CD4-positive, CD25-positive, alpha-beta regulatory T cell (primary cell): Measurements from ENCODE around the gene TNK2. TPM values are rescaled to one million over a fixed set of nuclear protein-coding genes. Genes with fewer than 3 reads are reported as not detected.
"Not testable (repeated sequence)": the region's sequence is repeated elsewhere in the genome, so short reads cannot be mapped to it uniquely, and the experiment has no call there.

ENCODE experiments used
- ATAC-seq, 2 donors: fragments of 150-1000 bp; cut with Tn5 transposase; one replicate each; pipeline ENCODE4 v1.10.0; 2021; ENCODE audit warnings: low read depth in 2 of 2, moderate number of reproducible peaks in 2 of 2, moderate library complexity in 1 of 2
- DNase-seq, 3 donors: peaks; one replicate each; pipeline versions ENCODE4 v3.0.0 to v3.0.0-alpha.2; 2012 to 2022; ENCODE audit warnings: mixed read lengths in 1 of 3
- H3K27ac ChIP-seq: one replicate; pipeline ENCODE4 v1.7.0; 2013; ENCODE audit warnings: mild to moderate bottlenecking, low read length; ENCODE audit not compliant: insufficient read depth, poor library complexity, severe bottlenecking
- H3K27me3 ChIP-seq: one replicate; pipeline ENCODE4 v1.7.0; 2013; ENCODE audit warnings: low read length; ENCODE audit not compliant: control insufficient read depth, insufficient read depth
- H3K36me3 ChIP-seq: one replicate; pipeline ENCODE4 v1.7.0; 2013; ENCODE audit warnings: mild to moderate bottlenecking, low read length, moderate library complexity; ENCODE audit not compliant: control insufficient read depth, insufficient read depth
- H3K4me1 ChIP-seq: 2 replicates; pipeline ENCODE4 v1.7.0; 2013; ENCODE audit warnings: mild to moderate bottlenecking, low read length; ENCODE audit not compliant: insufficient read depth, control insufficient read depth, poor library complexity, severe bottlenecking
- H3K4me3 ChIP-seq: one replicate; pipeline ENCODE4 v1.7.0; 2013; ENCODE audit warnings: low read depth, mild to moderate bottlenecking, low read length, moderate library complexity
- H3K9me3 ChIP-seq, 2 experiments: 1 replicate in 1 of 2; 2 replicates in 1 of 2; pipeline ENCODE4 v1.7.0; 2013; ENCODE audit warnings: low read length in 2 of 2, mild to moderate bottlenecking in 1 of 2, moderate library complexity in 1 of 2; ENCODE audit not compliant: control insufficient read depth in 2 of 2
- H3K27ac Mint-ChIP-seq, 3 donors: one replicate each; pipeline ENCODE4 v1.8.0; 2020 to 2022; ENCODE audit warnings: mild to moderate bottlenecking in 3 of 3, mixed read lengths in 3 of 3, moderate library complexity in 2 of 3
- H3K27me3 Mint-ChIP-seq: one replicate; pipeline ENCODE4 v1.8.0; 2022; ENCODE audit warnings: mild to moderate bottlenecking, mixed read lengths
- H3K36me3 Mint-ChIP-seq: one replicate; pipeline ENCODE4 v1.8.0; 2020; ENCODE audit warnings: mixed read lengths
- H3K4me1 Mint-ChIP-seq, 4 donors: one replicate each; pipeline ENCODE4 v1.8.0; 2020 to 2022; ENCODE audit warnings: mixed read lengths in 4 of 4, mild to moderate bottlenecking in 1 of 4
- H3K4me3 Mint-ChIP-seq, 4 donors: one replicate each; pipeline ENCODE4 v1.8.0; 2020 to 2022; ENCODE audit warnings: mild to moderate bottlenecking in 4 of 4, mixed read lengths in 4 of 4, moderate library complexity in 3 of 4
- H3K9me3 Mint-ChIP-seq, 7 donors: one replicate each; pipeline ENCODE4 v1.8.0; 2020 to 2022; ENCODE audit warnings: mixed read lengths in 7 of 7, mild to moderate bottlenecking in 3 of 7, moderate library complexity in 2 of 7
- polyA plus RNA-seq, 4 donors: library from polyadenylated mRNA; unstranded; fragments of 300-500 nt; fragmentation: Illumina TruSeq; gene quantifications; one replicate each; pipeline ENCODE4 v1.2.3, GENCODE V29; 2021
- total RNA-seq: library from RNA; stranded (reverse); gene quantifications from one replicate; pipeline ENCODE4 v1.2.3, GENCODE V29; 2022

TNK2 gene
- total and polyA plus RNA-seq, 5 donors from 2014 or later, result 0.93 to 139 (median 2.1) TPM

DNA sequence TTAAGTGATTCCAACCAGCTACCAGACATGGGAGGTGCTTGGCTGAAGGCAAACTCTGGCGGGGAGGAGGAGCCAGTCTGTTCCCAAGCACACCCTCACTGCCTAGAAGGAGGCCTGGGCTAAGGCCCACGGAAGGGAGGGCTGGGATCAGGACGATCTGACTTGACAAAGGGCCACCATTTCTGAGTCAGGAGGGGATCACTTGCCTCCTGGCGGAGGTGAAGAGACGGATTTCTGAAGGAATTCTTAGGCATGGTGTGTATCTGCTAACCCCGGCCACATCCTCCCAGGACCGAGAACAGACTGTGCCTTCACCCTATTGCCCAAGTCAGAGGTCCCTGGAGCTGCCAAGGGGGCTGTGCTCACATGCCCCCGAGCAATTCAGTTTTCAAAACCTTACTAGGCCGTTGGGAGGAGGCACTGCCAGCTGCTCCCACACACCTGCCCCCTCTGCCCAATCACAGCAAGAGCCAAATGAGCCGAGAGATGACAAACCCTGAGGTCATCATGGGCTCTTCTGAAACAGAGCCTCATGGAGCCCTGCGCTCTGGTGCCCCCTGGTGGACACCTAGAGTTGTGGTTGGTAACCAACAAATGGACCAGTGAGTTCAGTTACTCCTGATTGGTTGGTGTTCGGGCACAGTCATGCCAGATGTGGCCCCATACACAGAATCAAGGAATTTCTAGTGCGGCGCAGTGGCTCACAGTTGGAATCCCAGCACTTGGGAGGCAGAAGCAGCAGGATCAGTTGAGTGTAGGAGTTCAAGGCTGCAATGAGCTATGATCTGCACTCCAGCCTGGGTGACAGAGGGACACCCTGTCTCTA, 6.5 kb upstream of the TNK2 start:
- Mint-ChIP-seq H3K9me3 (no peaks in the 10 kb centered on the region), H3K4me3 (peak overlapping the region in 3 of 4 donors; percentile 55 to 83 (median 65)), H3K27me3 (peaks cover 5% of the 10 kb centered on the region), H3K27ac (peak overlapping the region in 2 of 3 donors; percentile 69 to 84), H3K4me1 (peaks cover 5 to 19% (median 9%) of the 10 kb centered on the region in 4 donors), H3K36me3 (no peaks in the 10 kb centered on the region)
- DNase-seq, result peak; percentile 86 to 95 (median 90)
- Histone ChIP-seq H3K27me3 (peaks cover 3% of the 10 kb centered on the region), H3K27ac (no peak overlapping the region), H3K4me1 (peaks cover 11% of the 10 kb centered on the region), H3K4me3 (no peak overlapping the region), H3K36me3 (no peaks in the 10 kb centered on the region), H3K9me3 (no peaks in the 10 kb centered on the region)
- ATAC-seq, result peak; percentile 98 to 99

DNA sequence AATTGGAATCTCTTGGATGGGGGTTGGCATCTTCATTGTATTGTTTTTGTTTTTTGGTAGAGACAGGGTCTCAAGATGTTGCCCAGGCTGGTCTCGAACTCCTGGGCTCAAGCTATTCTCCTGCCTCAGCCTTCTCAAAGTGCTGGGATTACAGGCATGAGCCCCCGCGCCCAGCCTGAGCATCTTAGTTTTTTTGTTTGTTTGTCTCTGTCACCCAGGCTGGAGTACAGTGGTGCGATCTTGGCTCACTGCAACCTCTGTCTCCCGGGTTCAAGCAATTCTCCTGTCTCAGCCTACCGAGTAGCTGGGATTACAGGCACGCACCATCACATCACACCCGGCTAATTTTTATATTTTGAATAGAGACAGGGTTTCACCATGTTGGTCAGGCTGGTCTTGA, 5.8 kb upstream of the TNK2 start:
- not testable (repeated sequence) for H3K36me3 Mint-ChIP-seq, H3K36me3 ChIP-seq, H3K9me3 Mint-ChIP-seq, H3K9me3 ChIP-seq, ATAC-seq, H3K4me3 ChIP-seq, H3K4me3 Mint-ChIP-seq, H3K27me3 Mint-ChIP-seq, H3K27me3 ChIP-seq, DNase-seq, H3K27ac ChIP-seq
- H3K4me1 ChIP-seq, result peaks cover 13% of the 10 kb centered on the region
- H3K27ac Mint-ChIP-seq, result peak overlapping the region in 1 of 3 donors; percentile 69
- H3K4me1 Mint-ChIP-seq, result peaks cover 5 to 16% (median 9%) of the 10 kb centered on the region in 4 donors

GRCh38 chr3:195913382-195913781, 5.0 kb upstream of the TNK2 start:
- Histone ChIP-seq H3K4me3 (no peak overlapping the region), H3K4me1 (peaks cover 13% of the 10 kb centered on the region), H3K27me3 (peaks cover 3% of the 10 kb centered on the region), H3K27ac (no peak overlapping the region), H3K9me3 (no peaks in the 10 kb centered on the region), H3K36me3 (no peaks in the 10 kb centered on the region)
- Mint-ChIP-seq H3K36me3 (no peaks in the 10 kb centered on the region), H3K9me3 (no peaks in the 10 kb centered on the region), H3K27ac (no peak overlapping the region), H3K27me3 (no peaks in the 10 kb centered on the region), H3K4me1 (peaks cover 5 to 17% (median 9%) of the 10 kb centered on the region in 4 donors), H3K4me3 (peak overlapping the region in 2 of 4 donors; percentile 32 to 80)
- DNase-seq, result no peak
- no peak for ATAC-seq

DNA sequence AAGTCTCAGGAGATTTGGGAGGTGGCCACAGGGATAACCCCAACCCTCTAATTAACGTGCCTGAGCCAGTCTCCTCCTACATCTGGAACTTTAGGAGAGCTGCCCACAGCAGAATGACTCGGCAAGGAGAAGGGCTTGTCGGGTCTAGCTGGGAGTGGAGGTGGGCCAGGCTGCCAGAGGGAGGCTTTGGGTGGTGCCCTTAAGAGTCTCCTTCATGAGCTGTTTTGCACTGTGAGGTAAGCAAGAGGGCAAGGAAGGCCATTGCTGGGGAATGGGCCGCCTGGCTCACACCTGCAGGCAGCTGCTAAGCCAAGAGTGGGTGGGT, 3.6 kb upstream of the TNK2 start:
- ATAC-seq, result no peak
- Histone ChIP-seq H3K9me3 (no peaks in the 10 kb centered on the region), H3K4me3 (no peak overlapping the region), H3K27ac (no peak overlapping the region), H3K36me3 (no peaks in the 10 kb centered on the region), H3K27me3 (peaks cover 3% of the 10 kb centered on the region), H3K4me1 (peaks cover 28% of the 10 kb centered on the region)
- Mint-ChIP-seq H3K9me3 (no peaks in the 10 kb centered on the region), H3K4me3 (peak overlapping the region in 1 of 4 donors; percentile 30), H3K27me3 (no peaks in the 10 kb centered on the region), H3K4me1 (peaks cover 8 to 29% (median 13%) of the 10 kb centered on the region in 4 donors), H3K27ac (peak overlapping the region in 2 of 3 donors; percentile 32 to 36), H3K36me3 (no peaks in the 10 kb centered on the region)
- DNase-seq, result no peak

GRCh38 chr3:195911041-195911945, 2.9 kb upstream of the TNK2 start:
- Mint-ChIP-seq H3K27me3 (no peaks in the 10 kb centered on the region), H3K27ac (peak overlapping the region in 2 of 3 donors; percentile 32 to 36), H3K36me3 (no peaks in the 10 kb centered on the region), H3K9me3 (no peaks in the 10 kb centered on the region), H3K4me3 (peak overlapping the region in 3 of 4 donors; percentile 11 to 73 (median 62)), H3K4me1 (peaks cover 9 to 36% (median 18%) of the 10 kb centered on the region in 4 donors)
- Histone ChIP-seq H3K36me3 (no peaks in the 10 kb centered on the region), H3K27me3 (no peaks in the 10 kb centered on the region), H3K9me3 (no peaks in the 10 kb centered on the region), H3K4me3 (no peak overlapping the region), H3K4me1 (peaks cover 32% of the 10 kb centered on the region), H3K27ac (no peak overlapping the region)
- DNase-seq, result no peak
- no peak for ATAC-seq

- Mint-ChIP-seq H3K36me3 (no peaks in the 10 kb centered on the region), H3K27ac (peak overlapping the region in 1 of 3 donors; percentile 15), H3K4me1 (peaks cover 14 to 44% (median 26%) of the 10 kb centered on the region in 4 donors), H3K9me3 (no peaks in the 10 kb centered on the region), H3K27me3 (no peaks in the 10 kb centered on the region), H3K4me3 (peak overlapping the region; percentile 27 to 83 (median 72))
- ATAC-seq (no peak), DNase-seq (no peak)
- H3K4me1 ChIP-seq, result peaks cover 41% of the 10 kb centered on the region
- no peaks in the 10 kb centered on the region for H3K36me3 ChIP-seq
- H3K27me3 ChIP-seq, result no peaks in the 10 kb centered on the region
- no peak overlapping the region for H3K27ac ChIP-seq
- no peak overlapping the region for H3K4me3 ChIP-seq
- H3K9me3 ChIP-seq, result no peaks in the 10 kb centered on the region
These were observed 2.1 kb upstream of the TNK2 start for GRCh38 chr3:195910499-195910845.

- no peaks in the 10 kb centered on the region for H3K36me3 ChIP-seq
- peaks cover 39% of the 10 kb centered on the region for H3K4me1 ChIP-seq
- peak overlapping the region; percentile 43 for H3K4me3 ChIP-seq
- peaks cover 14 to 47% (median 26%) of the 10 kb centered on the region in 4 donors for H3K4me1 Mint-ChIP-seq
- peak overlapping the region; percentile 65 for H3K27ac ChIP-seq
- H3K27me3 Mint-ChIP-seq, result no peaks in the 10 kb centered on the region
- ATAC-seq (peak; percentile 68 to 69), DNase-seq (peak; percentile 87 to 90 (median 87))
- no peaks in the 10 kb centered on the region for H3K9me3 ChIP-seq
- peak overlapping the region; percentile 70 to 86 (median 78) for H3K4me3 Mint-ChIP-seq
- peak overlapping the region in 1 of 3 donors; percentile 15 for H3K27ac Mint-ChIP-seq
- H3K9me3 Mint-ChIP-seq, result no peaks in the 10 kb centered on the region
- no peaks in the 10 kb centered on the region for H3K27me3 ChIP-seq
- no peaks in the 10 kb centered on the region for H3K36me3 Mint-ChIP-seq
These were observed 1.5 kb upstream of the TNK2 start for GRCh38 chr3:195909644-195910498.
